ENCODE measurements around the gene ZC3HAV1L. TPM values are rescaled to one million over a fixed set of nuclear protein-coding genes. Genes with fewer than 3 reads are reported as not detected.
"Not testable (repeated sequence)": the region's sequence is repeated elsewhere in the genome, so short reads cannot be mapped to it uniquely, and the experiment has no call there.

The ZC3HAV1L gene
- total RNA-seq, 1 donor from 2014 or later = 21.6 TPM

- H3K36me3 ChIP-seq (ENCODE audit: control insufficient read depth, insufficient read depth, low read length) = no peaks in the 10 kb centered on the region
- H3K27me3 ChIP-seq (ENCODE audit: control insufficient read depth, insufficient read depth, low read length) = no peaks in the 10 kb centered on the region
- no peak for DNase-seq (ENCODE audit: low read depth)
- H3K4me3 ChIP-seq (ENCODE audit: low read depth, low read length) = no peak overlapping the region
- TF ChIP-seq CTCF (IDR thresholded peaks at IDR 0.05; ENCODE audit: insufficient read depth, low read length, poor library complexity, severe bottlenecking) = no peak
These were observed 42.6 kb upstream of the ZC3HAV1L start for GRCh38 chr7:139078399-139078798.

GRCh38 chr7:139077706-139078105 lies 41.9 kb upstream of the ZC3HAV1L start:
- H3K27me3 ChIP-seq (ENCODE audit: control insufficient read depth, insufficient read depth, low read length); H3K36me3 ChIP-seq (ENCODE audit: control insufficient read depth, insufficient read depth, low read length); DNase-seq (ENCODE audit: low read depth); H3K4me3 ChIP-seq (ENCODE audit: low read depth, low read length): not testable (repeated sequence)

GRCh38 chr7:139075871-139076686 lies 40.2 kb upstream of the ZC3HAV1L start:
- H3K36me3 ChIP-seq (ENCODE audit: control insufficient read depth, insufficient read depth, low read length) = no peaks in the 10 kb centered on the region
- no peak for DNase-seq (ENCODE audit: low read depth)

DNA sequence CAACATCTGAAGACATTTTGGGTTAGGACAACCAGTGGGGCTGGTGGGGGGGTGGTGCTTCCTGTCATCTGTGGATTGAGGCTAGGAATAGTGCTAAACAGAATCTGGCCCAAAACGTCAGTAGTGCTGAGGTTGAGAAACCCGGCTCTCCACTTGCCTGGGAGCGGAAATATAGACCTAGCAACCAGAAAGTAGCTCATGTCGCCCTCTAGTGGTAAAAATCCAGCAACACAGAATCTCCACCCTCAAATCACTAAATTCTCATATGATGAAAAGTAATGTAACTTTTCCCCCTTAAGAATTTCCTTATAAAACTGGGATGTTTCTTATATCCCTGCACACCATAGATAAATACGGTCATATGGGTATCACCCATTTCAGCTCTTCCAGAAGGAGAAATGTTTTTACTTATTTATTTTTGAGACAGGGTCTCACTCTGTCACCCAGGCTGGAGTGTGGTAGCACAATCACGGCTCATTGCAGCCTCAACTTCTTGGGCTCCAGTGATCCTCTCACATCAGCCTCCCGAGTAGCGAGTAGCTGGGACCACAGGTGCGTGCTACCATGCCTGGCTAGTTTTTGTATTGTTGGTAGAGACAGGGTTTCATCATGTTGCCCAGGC lies 39.3 kb upstream of the ZC3HAV1L start:
- Histone ChIP-seq H3K4me3 (ENCODE audit: low read depth, low read length) (no peak overlapping the region), H3K36me3 (ENCODE audit: control insufficient read depth, insufficient read depth, low read length) (no peaks in the 10 kb centered on the region), H3K27me3 (ENCODE audit: control insufficient read depth, insufficient read depth, low read length) (no peaks in the 10 kb centered on the region)
- TF ChIP-seq CTCF (IDR thresholded peaks at IDR 0.05; ENCODE audit: insufficient read depth, low read length, poor library complexity, severe bottlenecking) = peak; percentile 66
- peak; percentile 38 for DNase-seq (ENCODE audit: low read depth)

More at GRCh38 chr7:139075871-139076686, 40.2 kb upstream of the ZC3HAV1L start:
- H3K27me3 ChIP-seq (ENCODE audit: control insufficient read depth, insufficient read depth, low read length) = no peaks in the 10 kb centered on the region
- H3K4me3 ChIP-seq (ENCODE audit: low read depth, low read length) = no peak overlapping the region
- TF ChIP-seq CTCF (IDR thresholded peaks at IDR 0.05; ENCODE audit: insufficient read depth, low read length, poor library complexity, severe bottlenecking) = no peak

GRCh38 chr7:139072796-139073195 lies 37.0 kb upstream of the ZC3HAV1L start:
- no peak for TF ChIP-seq CTCF (IDR thresholded peaks at IDR 0.05; ENCODE audit: insufficient read depth, low read length, poor library complexity, severe bottlenecking)
- peaks cover 1% of the 10 kb centered on the region for H3K36me3 ChIP-seq (ENCODE audit: control insufficient read depth, insufficient read depth, low read length)
- no peak overlapping the region for H3K4me3 ChIP-seq (ENCODE audit: low read depth, low read length)
- no peak for DNase-seq (ENCODE audit: low read depth)
- H3K27me3 ChIP-seq (ENCODE audit: control insufficient read depth, insufficient read depth, low read length) = no peaks in the 10 kb centered on the region

DNA sequence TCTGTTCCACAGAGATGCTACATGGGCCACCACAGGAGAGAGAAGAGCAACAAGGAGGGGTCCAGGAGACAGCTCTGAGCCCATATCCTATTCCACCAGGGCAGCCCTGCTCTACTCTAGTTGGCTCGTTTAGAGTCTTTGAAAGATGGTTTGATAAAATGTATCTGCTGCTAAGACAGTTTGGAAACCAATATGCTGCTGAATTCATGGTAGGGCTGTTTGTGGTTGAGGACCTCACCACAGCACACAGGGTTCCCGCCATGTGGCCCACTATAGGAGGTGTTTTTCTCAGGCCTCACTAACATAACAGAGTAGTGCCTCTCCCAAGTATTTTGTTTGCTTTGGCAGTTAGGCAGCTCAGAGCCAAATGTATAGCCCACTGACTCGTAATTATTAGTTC lies 35.8 kb upstream of the ZC3HAV1L start:
- Histone ChIP-seq H3K4me3 (ENCODE audit: low read depth, low read length) (no peak overlapping the region), H3K27me3 (ENCODE audit: control insufficient read depth, insufficient read depth, low read length) (no peaks in the 10 kb centered on the region), H3K36me3 (ENCODE audit: control insufficient read depth, insufficient read depth, low read length) (peaks cover 1% of the 10 kb centered on the region)
- DNase-seq (ENCODE audit: low read depth) = no peak
- TF ChIP-seq CTCF (IDR thresholded peaks at IDR 0.05; ENCODE audit: insufficient read depth, low read length, poor library complexity, severe bottlenecking) = no peak
